ENCODE measurements around the gene ADAM23. TPM values are rescaled to one million over a fixed set of nuclear protein-coding genes. Genes with fewer than 3 reads are reported as not detected.
A peak's percentile ranks its signal among the peaks of the same experiment; 100 is the strongest.

ADAM23 gene
- total and polyA plus RNA-seq, 2 experiments from 2014 or later: 1.8 to 4.4 TPM

- H3K4me3 ChIP-seq: no peak overlapping the region
- H3F3A ChIP-seq (ENCODE audit: insufficient read depth): 0 out of 2 replicates have a peak, but pooled peaks cover 4% of the 10 kb centered on the region
- H3K36me3 ChIP-seq (ENCODE audit: low read depth): no peaks in the 10 kb centered on the region
- H3K27me3 ChIP-seq (replicated peaks; ENCODE audit: insufficient read depth): no peaks in the 10 kb centered on the region
- in situ Hi-C loops (cut with MboI): no loop called here
- H3K4me1 ChIP-seq (ENCODE audit: insufficient read depth): peaks cover 10% of the 10 kb centered on the region; the same call in 1 of the 2 replicates
- H3K4me2 ChIP-seq (ENCODE audit: unreplicated experiment): no peak overlapping the region
- H3K9ac ChIP-seq: no peak overlapping the region
- no peak overlapping the region for H3K27ac ChIP-seq
- WGBS, 2 experiments (ENCODE audit: low coverage in 1 of 2, low lambda C conversion rate in 2 of 2, missing lambda C conversion rate in 2 of 2): 96 to 97% methylated on average over 4 of the region's 4 CpGs
- H3K79me2 ChIP-seq (ENCODE audit: insufficient read depth): no peaks in the 10 kb centered on the region
- no peaks in the 10 kb centered on the region for H3K9me2 ChIP-seq (ENCODE audit: insufficient read depth)
- no peak for TF ChIP-seq EZH2phosphoT487 (IDR thresholded peaks at IDR 0.05; ENCODE audit: insufficient read depth, low read depth)
- TF ChIP-seq EZH2 (IDR thresholded peaks at IDR 0.05; ENCODE audit: insufficient read depth, poor library complexity, severe bottlenecking): no peak
- no peaks in the 10 kb centered on the region for H3K9me3 ChIP-seq (ENCODE audit: low read depth)
- no peaks in the 10 kb centered on the region for H4K20me1 ChIP-seq (ENCODE audit: insufficient read depth)
- DNase-seq: no peak
- no peak overlapping the region for H2AFZ ChIP-seq
These were observed 114.0 kb downstream of the ADAM23 start for GRCh38 chr2:206557321-206557720.

DNA sequence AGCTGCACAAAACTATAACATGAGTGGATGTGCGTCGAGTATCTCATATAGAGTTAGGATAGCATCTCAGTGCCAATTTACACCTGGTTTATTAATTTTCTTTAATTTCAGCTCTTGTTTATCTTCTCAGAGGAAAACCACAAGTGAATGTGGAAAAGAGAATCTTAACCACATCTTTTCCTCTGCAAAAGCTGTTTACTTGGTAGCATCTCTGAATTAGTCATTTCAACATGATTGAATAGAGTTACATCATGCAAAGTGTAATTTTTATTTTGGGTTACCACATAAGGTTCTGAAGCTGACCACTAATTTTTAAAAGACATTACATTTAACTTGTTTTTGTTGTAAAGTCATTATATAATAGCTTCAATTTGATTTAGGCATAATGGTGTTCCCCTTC lies 115.2 kb downstream of the ADAM23 start:
- TF ChIP-seq EZH2 (IDR thresholded peaks at IDR 0.05; ENCODE audit: insufficient read depth, poor library complexity, severe bottlenecking) (no peak), EZH2phosphoT487 (IDR thresholded peaks at IDR 0.05; ENCODE audit: insufficient read depth, low read depth) (no peak)
- in situ Hi-C loops (cut with MboI): no loop called here
- DNase-seq: peak; percentile 40

GRCh38 chr2:206561962-206562361 lies 118.6 kb downstream of the ADAM23 start:
- Histone ChIP-seq H3K9me3 (ENCODE audit: low read depth) (no peaks in the 10 kb centered on the region), H3K27me3 (replicated peaks; ENCODE audit: insufficient read depth) (no peaks in the 10 kb centered on the region), H3K36me3 (ENCODE audit: low read depth) (no peaks in the 10 kb centered on the region), H3K9me2 (ENCODE audit: insufficient read depth) (no peaks in the 10 kb centered on the region), H3K4me3 (no peak overlapping the region), H4K20me1 (ENCODE audit: insufficient read depth) (no peaks in the 10 kb centered on the region), H3K4me2 (ENCODE audit: unreplicated experiment) (no peak overlapping the region), H3F3A (ENCODE audit: insufficient read depth) (no peaks in the 10 kb centered on the region), H3K9ac (no peak overlapping the region), H3K4me1 (ENCODE audit: insufficient read depth) (no peaks in the 10 kb centered on the region), H2AFZ (no peak overlapping the region), H3K27ac (no peak overlapping the region), H3K79me2 (ENCODE audit: insufficient read depth) (no peaks in the 10 kb centered on the region)
- DNase-seq: no peak
- no peak for TF ChIP-seq EZH2 (IDR thresholded peaks at IDR 0.05; ENCODE audit: insufficient read depth, poor library complexity, severe bottlenecking)
- no peak for TF ChIP-seq EZH2phosphoT487 (IDR thresholded peaks at IDR 0.05; ENCODE audit: insufficient read depth, low read depth)
- in situ Hi-C loops (cut with MboI): no loop called here
- 88 to 93% methylated on average over 1 of the region's 1 CpG for WGBS, 2 experiments (ENCODE audit: low coverage in 1 of 2, low lambda C conversion rate in 2 of 2, missing lambda C conversion rate in 2 of 2)

More for the DNA sequence above, 115.2 kb downstream of the ADAM23 start:
- Histone ChIP-seq H3K79me2 (ENCODE audit: insufficient read depth) (no peaks in the 10 kb centered on the region), H3K4me2 (ENCODE audit: unreplicated experiment) (no peak overlapping the region), H2AFZ (no peak overlapping the region), H3K36me3 (ENCODE audit: low read depth) (no peaks in the 10 kb centered on the region), H3K9me2 (ENCODE audit: insufficient read depth) (no peaks in the 10 kb centered on the region), H3K9me3 (ENCODE audit: low read depth) (no peaks in the 10 kb centered on the region), H4K20me1 (ENCODE audit: insufficient read depth) (no peaks in the 10 kb centered on the region), H3K4me1 (ENCODE audit: insufficient read depth) (peaks cover 10% of the 10 kb centered on the region; the same call in 1 of the 2 replicates), H3K27ac (no peak overlapping the region), H3F3A (ENCODE audit: insufficient read depth) (0 out of 2 replicates have a peak, but pooled peaks cover 4% of the 10 kb centered on the region), H3K9ac (no peak overlapping the region), H3K27me3 (replicated peaks; ENCODE audit: insufficient read depth) (no peaks in the 10 kb centered on the region), H3K4me3 (no peak overlapping the region)
- 93 to 95% methylated on average over 2 of the region's 2 CpGs for WGBS, 2 experiments (ENCODE audit: low coverage in 1 of 2, low lambda C conversion rate in 2 of 2, missing lambda C conversion rate in 2 of 2)

- Histone ChIP-seq H3K9me2 (ENCODE audit: insufficient read depth) (no peaks in the 10 kb centered on the region), H3F3A (ENCODE audit: insufficient read depth) (no peaks in the 10 kb centered on the region), H4K20me1 (ENCODE audit: insufficient read depth) (no peaks in the 10 kb centered on the region), H3K4me2 (ENCODE audit: unreplicated experiment) (no peak overlapping the region), H3K9ac (no peak overlapping the region), H3K4me3 (no peak overlapping the region), H3K9me3 (ENCODE audit: low read depth) (no peaks in the 10 kb centered on the region), H3K27ac (no peak overlapping the region), H3K36me3 (ENCODE audit: low read depth) (no peaks in the 10 kb centered on the region), H3K4me1 (ENCODE audit: insufficient read depth) (no peaks in the 10 kb centered on the region), H2AFZ (no peak overlapping the region), H3K27me3 (replicated peaks; ENCODE audit: insufficient read depth) (no peaks in the 10 kb centered on the region), H3K79me2 (ENCODE audit: insufficient read depth) (no peaks in the 10 kb centered on the region)
- DNase-seq: peak; percentile 15
- TF ChIP-seq EZH2phosphoT487 (IDR thresholded peaks at IDR 0.05; ENCODE audit: insufficient read depth, low read depth): no peak
- TF ChIP-seq EZH2 (IDR thresholded peaks at IDR 0.05; ENCODE audit: insufficient read depth, poor library complexity, severe bottlenecking): no peak
- in situ Hi-C loops (cut with MboI): no loop called here
- WGBS, 2 experiments (ENCODE audit: low coverage in 1 of 2, low lambda C conversion rate in 2 of 2, missing lambda C conversion rate in 2 of 2): 69 to 85% methylated on average over 2 of the region's 2 CpGs
These were observed 119.0 kb downstream of the ADAM23 start for GRCh38 chr2:206562375-206562774.

- Histone ChIP-seq H3K9me2 (ENCODE audit: insufficient read depth) (no peaks in the 10 kb centered on the region), H3K27ac (no peak overlapping the region), H3K27me3 (replicated peaks; ENCODE audit: insufficient read depth) (no peaks in the 10 kb centered on the region), H2AFZ (no peak overlapping the region), H3K36me3 (ENCODE audit: low read depth) (no peaks in the 10 kb centered on the region), H3K4me1 (ENCODE audit: insufficient read depth) (no peaks in the 10 kb centered on the region), H3F3A (ENCODE audit: insufficient read depth) (no peaks in the 10 kb centered on the region), H3K4me3 (no peak overlapping the region), H3K9ac (no peak overlapping the region), H3K9me3 (ENCODE audit: low read depth) (no peaks in the 10 kb centered on the region), H3K4me2 (ENCODE audit: unreplicated experiment) (no peak overlapping the region), H3K79me2 (ENCODE audit: insufficient read depth) (no peaks in the 10 kb centered on the region), H4K20me1 (ENCODE audit: insufficient read depth) (no peaks in the 10 kb centered on the region)
- 73 to 75% methylated on average over 2 of the region's 2 CpGs for WGBS, 2 experiments (ENCODE audit: low coverage in 1 of 2, low lambda C conversion rate in 2 of 2, missing lambda C conversion rate in 2 of 2)
- no peak for DNase-seq
- TF ChIP-seq EZH2phosphoT487 (IDR thresholded peaks at IDR 0.05; ENCODE audit: insufficient read depth, low read depth) (no peak), EZH2 (IDR thresholded peaks at IDR 0.05; ENCODE audit: insufficient read depth, poor library complexity, severe bottlenecking) (no peak)
- in situ Hi-C loops (cut with MboI): no loop called here
These were observed 120.0 kb downstream of the ADAM23 start for GRCh38 chr2:206563374-206563773.
